ENCODE data around the gene ADAMTS8. TPM values are rescaled to one million over a fixed set of nuclear protein-coding genes. Genes with fewer than 3 reads are reported as not detected.
A peak's percentile ranks its signal among the peaks of the same experiment; 100 is the strongest.

ADAMTS8 gene
- total and polyA plus RNA-seq, 9 of the 15 experiments (the other 6 are each of a cell fraction or from before 2014, with no cell fraction given), result not detected

DNA sequence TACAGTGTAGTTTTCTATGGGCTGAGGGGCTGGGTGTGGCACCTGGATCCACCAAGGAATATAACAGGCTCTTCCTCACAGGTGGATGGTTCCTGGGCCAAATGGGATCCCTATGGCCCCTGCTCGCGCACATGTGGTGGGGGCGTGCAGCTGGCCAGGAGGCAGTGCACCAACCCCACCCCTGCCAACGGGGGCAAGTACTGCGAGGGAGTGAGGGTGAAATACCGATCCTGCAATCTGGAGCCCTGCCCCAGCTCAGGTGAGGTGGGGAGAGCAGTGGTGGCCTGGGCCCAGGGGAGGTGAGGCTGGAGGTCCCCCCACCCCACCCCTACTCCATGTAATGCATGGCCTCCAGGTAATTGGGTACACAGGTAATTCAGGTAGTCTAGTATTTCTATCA is 40.8 kb upstream of the ADAMTS8 start:
- CTCF ChIA-PET (ENCODE audit: low intra/inter-chr PET ratio), result no interaction called here
- 3% methylated on average over 6 of the region's 6 CpGs for WGBS (ENCODE audit: insufficient coverage, low coverage, missing lambda C conversion rate)

DNA sequence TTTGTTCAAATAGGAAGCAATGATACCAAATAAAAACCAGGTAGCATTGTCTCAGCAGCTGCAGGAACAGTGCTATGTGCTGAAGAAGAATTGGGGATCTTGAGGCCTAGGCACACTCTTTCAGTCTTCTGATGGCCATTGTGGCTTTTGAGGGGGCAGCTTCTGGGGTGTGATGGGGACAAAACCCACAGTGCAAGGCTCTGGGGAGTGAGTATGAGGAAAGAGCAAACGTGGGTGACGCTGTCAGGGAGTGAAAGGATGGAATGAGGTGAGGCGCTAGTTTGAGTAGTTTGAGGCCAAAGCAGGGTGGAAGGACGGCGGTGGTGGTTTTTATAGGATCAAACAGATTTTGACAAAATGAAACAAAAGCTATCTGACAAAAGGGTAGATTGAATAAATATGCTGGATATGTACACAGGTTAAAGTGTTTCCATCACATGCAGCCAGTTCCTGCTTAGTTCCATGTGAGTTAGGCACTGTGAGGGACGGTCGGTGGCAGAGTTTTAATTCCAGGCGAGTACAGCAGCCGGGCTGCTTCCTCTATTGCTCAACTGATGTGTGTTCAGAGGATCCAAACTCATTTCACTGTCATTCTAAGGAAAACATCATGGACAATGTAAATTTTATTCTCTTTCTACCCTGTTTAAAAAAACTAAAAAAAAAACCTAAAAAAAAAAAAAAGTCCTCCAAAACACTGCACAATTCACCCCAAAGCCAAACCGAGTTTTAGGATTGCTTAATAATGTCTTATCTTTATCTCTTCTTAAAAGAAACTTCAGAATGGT is 38.9 kb upstream of the ADAMTS8 start:
- Histone ChIP-seq H4K20me1 (replicated peaks; ENCODE audit: control insufficient read depth, insufficient read depth, low read length) (no peaks in the 10 kb centered on the region; the same call in 1 of the 2 replicates), H3K36me3 (ENCODE audit: control insufficient read depth, insufficient read depth, low read length) (no peaks in the 10 kb centered on the region), H3K9me3 (replicated peaks; ENCODE audit: control insufficient read depth, insufficient read depth, low read depth, low read length) (no peaks in the 10 kb centered on the region), H3K27ac (ENCODE audit: extremely low read depth, low read depth, low read length) (no peak overlapping the region), H3K4me2 (ENCODE audit: insufficient read depth, low read length) (no peak overlapping the region), H3K4me1 (replicated peaks in 1 of 2; ENCODE audit: control insufficient read depth in 2 of 2, insufficient read depth in 2 of 2, low read length in 2 of 2) (no peaks in the 10 kb centered on the region), H2AFZ (ENCODE audit: low read depth, low read length) (no peak overlapping the region), H3K9ac (ENCODE audit: insufficient read depth in 1 of 2, low read depth in 2 of 2, low read length in 2 of 2) (no peak overlapping the region), H3K9me1 (ENCODE audit: control insufficient read depth, insufficient read depth, low read length) (no peaks in the 10 kb centered on the region), H3K4me3 (no peak overlapping the region), H3K79me2 (ENCODE audit: control insufficient read depth, insufficient read depth, low read length) (no peaks in the 10 kb centered on the region), H3K27me3 (ENCODE audit: control insufficient read depth in 2 of 2, insufficient read depth in 2 of 2, low read length in 2 of 2) (peaks cover 24 to 72% of the 10 kb centered on the region in 2 experiments)
- CTCF ChIA-PET (ENCODE audit: low intra/inter-chr PET ratio), result no interaction called here
- DNase-seq (ENCODE audit: extremely low read depth in 1 of 4, low spot score in 3 of 4), result no peak
- no peak for TF ChIP-seq NCOA2 (IDR thresholded peaks at IDR 0.05; ENCODE audit: partially characterized antibody in 2 of 2)
- TF ChIP-seq CEBPG (CRISPR knock-in tag; IDR thresholded peaks at IDR 0.05), result no peak
- peak in 1 of 2 experiments; percentile 33; a peak in 1 of 4 replicates for TF ChIP-seq CEBPG (tag; conservative IDR thresholded peaks at IDR 0.05 in 1 of 2, IDR thresholded peaks at IDR 0.05 in 1 of 2)
- POLR2A ChIA-PET, result no interaction called here
- ATAC-seq, result no peak
- intact Hi-C loops (cut with micrococcal nuclease) (no loop called here), in situ Hi-C loops (cut with MboI) (no loop called here)
- no TSS peak for BruUV-seq (replicated peaks)
- no peak for FAIRE-seq
- 0% methylated on average over 10 of the region's 10 CpGs for WGBS (ENCODE audit: insufficient coverage, low coverage, missing lambda C conversion rate)

More for the DNA sequence above, 40.8 kb upstream of the ADAMTS8 start:
- BruUV-seq (replicated peaks), result no TSS peak
- Histone ChIP-seq H3K4me1 (replicated peaks in 1 of 2; ENCODE audit: control insufficient read depth in 2 of 2, insufficient read depth in 2 of 2, low read length in 2 of 2) (peaks cover 0 to 10% of the 10 kb centered on the region in 2 experiments; a peak in 1 of 5 replicates), H3K27ac (ENCODE audit: extremely low read depth, low read depth, low read length) (no peak overlapping the region), H3K4me3 (no peak overlapping the region), H3K36me3 (ENCODE audit: control insufficient read depth, insufficient read depth, low read length) (no peaks in the 10 kb centered on the region), H3K9me1 (ENCODE audit: control insufficient read depth, insufficient read depth, low read length) (no peaks in the 10 kb centered on the region), H3K4me2 (ENCODE audit: insufficient read depth, low read length) (no peak overlapping the region), H2AFZ (ENCODE audit: low read depth, low read length) (no peak overlapping the region), H3K9ac (ENCODE audit: insufficient read depth in 1 of 2, low read depth in 2 of 2, low read length in 2 of 2) (no peak overlapping the region), H4K20me1 (replicated peaks; ENCODE audit: control insufficient read depth, insufficient read depth, low read length) (no peaks in the 10 kb centered on the region; the same call in 1 of the 2 replicates), H3K9me3 (replicated peaks; ENCODE audit: control insufficient read depth, insufficient read depth, low read depth, low read length) (no peaks in the 10 kb centered on the region), H3K27me3 (ENCODE audit: control insufficient read depth in 2 of 2, insufficient read depth in 2 of 2, low read length in 2 of 2) (peaks cover 33 to 72% of the 10 kb centered on the region in 2 experiments), H3K79me2 (ENCODE audit: control insufficient read depth, insufficient read depth, low read length) (no peaks in the 10 kb centered on the region)
- POLR2A ChIA-PET, result no interaction called here
- DNase-seq (ENCODE audit: extremely low read depth in 1 of 4, low spot score in 3 of 4) (no peak), ATAC-seq (no peak), FAIRE-seq (no peak)
- no peak for TF ChIP-seq HEY1 (CRISPR knock-in tag; IDR thresholded peaks at IDR 0.05; ENCODE audit: borderline replicate concordance)
- no peak for TF ChIP-seq NEUROD1 (IDR thresholded peaks at IDR 0.05; ENCODE audit: borderline replicate concordance, low read depth, low read length, partially characterized antibody)
- no peak for TF ChIP-seq TCF3 (CRISPR knock-in tag; IDR thresholded peaks at IDR 0.05)
- intact Hi-C loops (cut with micrococcal nuclease) (no loop called here), in situ Hi-C loops (cut with MboI) (no loop called here)
